GM12873 (cell line): Measurements from ENCODE around the gene TMEM218.
A peak's percentile ranks its signal among the peaks of the same experiment; 100 is the strongest.

Experiments used
- CTCF ChIP-seq: IDR thresholded peaks from 2 replicates; pipeline ENCODE4 v1.5.1; 2012; ENCODE audit warnings: low read depth, mild to moderate bottlenecking, moderate library complexity, low read length, control low read depth; ENCODE audit not compliant: insufficient read depth; ENCODE audit errors: missing control alignments

TMEM218 gene

DNA sequence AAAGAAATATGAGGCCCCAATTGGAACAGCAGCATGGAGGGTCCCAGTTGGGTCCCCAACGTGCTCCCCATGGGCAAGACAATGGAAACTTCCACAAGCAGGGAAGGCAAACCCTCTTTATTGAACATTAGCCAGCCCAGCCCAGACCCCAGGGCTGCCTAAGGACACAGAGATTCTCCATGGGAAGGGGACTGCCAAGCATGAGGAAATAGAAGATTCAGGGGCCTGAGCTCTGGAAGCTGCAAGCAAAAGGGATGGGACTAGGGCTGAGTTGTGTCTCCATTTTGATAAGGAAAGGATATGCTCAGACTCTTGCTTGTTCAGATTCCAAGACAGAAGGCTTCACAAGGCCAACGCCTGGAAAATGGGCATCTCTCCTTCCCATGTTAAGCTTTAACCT, 23.3 kb downstream of the TMEM218 start:
- no peak for TF ChIP-seq CTCF

DNA sequence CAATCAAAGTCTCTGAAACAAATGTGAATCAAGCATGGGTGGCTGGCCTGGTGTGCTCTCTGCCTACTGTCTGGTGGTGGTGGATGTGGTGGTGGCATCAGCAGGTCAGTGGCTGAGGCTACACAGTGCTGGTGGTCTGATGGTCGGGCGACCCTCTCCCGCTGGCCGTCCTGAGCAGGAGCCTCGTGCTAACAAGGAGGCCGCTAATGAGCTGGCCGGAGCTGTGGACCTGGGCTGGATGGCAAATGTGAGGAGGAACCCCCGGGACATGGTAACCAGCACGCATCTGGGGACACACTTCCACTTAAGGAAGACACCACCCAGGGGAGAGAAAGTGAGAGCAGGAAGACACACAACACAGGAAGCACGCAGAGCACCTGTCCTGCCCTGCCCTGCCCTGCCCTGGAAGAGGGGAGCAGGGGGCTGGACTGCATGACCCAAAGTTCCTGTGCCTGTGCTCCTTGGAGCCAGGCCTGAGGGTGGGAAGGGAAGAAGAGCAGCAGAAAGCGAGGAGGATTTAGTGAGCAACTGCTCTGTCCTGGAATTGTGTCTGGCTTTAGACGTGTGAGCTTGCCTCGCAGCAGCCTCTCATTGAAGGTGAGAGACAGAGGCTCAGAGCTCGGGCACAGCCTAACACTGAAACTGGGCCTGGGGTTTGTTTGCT, 24.7 kb downstream of the TMEM218 start:
- no peak for TF ChIP-seq CTCF

DNA sequence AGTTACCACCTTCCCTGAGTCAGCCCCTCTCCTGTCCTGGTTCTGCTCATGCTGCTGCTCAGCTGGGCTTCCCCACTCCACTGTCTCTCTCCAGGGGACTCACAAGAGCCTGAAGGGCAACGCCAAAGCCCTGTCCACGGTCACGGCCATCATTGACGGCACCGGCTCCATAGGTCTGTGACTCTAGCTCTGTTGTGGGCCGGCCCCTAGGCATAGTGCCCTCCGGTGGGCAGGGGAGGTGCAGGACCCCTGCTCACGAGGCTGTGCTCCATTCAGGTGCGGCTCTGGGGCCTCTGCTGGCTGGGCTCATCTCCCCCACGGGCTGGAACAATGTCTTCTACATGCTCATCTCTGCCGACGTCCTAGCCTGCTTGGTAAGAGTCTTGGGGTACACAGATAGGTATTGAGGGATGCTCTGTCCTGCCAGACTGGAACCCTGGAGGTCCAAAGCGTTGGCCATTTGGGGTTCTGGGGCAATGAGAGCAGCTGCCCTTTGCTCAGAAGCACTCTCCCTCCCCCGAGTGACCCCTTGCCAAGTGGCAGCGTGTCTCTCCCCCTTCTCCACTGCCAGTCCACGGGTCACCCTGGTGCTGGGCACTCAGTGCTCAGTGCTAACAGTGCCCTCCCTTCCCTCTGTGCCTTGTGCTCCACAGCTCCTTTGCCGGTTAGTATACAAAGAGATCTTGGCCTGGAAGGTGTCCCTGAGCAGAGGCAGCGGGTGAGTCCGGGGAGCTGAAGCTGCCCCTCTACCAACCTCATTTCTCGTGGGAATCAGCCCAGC, 25.9 kb downstream of the TMEM218 start:
- peak; percentile 19 for TF ChIP-seq CTCF

GRCh38 chr11:125084761-125085231, 26.6 kb downstream of the TMEM218 start:
- no peak for TF ChIP-seq CTCF

- TF ChIP-seq CTCF = no peak
These were observed 27.4 kb downstream of the TMEM218 start for GRCh38 chr11:125084057-125084416.

DNA sequence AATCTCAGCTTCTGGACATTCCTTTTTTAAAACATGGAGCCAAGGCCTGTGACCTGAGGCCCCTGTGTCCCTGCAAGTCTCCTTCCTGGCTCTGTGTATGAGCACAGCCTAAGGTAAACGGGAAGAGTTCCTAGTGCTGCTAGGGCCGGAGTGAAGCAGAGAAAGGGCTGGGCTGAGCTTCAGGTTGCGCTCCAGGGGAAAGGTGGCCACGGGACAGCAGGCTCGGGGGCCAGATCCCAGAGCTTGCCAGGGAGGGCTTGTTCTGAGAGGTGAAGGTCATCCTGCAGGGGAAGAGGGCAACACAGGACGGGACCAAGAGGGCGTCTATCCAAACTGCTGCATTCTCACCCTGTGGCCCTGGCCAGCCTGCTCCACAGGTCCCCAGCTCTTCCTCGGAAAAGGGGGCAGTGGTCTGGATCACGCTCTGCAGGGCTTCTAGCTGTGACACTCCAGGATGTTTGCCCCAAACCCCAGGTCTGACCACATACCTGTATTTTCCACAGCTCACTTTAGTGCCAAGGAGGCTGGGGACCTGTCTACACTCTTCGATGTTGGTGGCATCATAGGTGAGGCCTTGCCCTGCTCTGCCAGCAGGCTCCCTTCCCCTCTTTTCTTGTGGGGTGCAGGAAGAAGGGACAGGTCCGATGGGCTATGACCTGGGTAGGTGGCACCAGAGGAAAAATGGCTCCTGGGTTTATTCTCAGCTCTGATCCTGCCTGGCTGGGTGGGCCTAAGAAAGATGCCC, 27.9 kb downstream of the TMEM218 start:
- no peak for TF ChIP-seq CTCF
